ENCODE results near the gene ATRX.

ATRX gene

GRCh38 chrX:77564823-77565222, 221.2 kb downstream of the ATRX start:
- no peak overlapping the region for H3K4me3 ChIP-seq (ENCODE audit: low read depth, low read length)
- TF ChIP-seq KLF7 (tag by site-specific recombination; IDR thresholded peaks at IDR 0.05; ENCODE audit: borderline replicate concordance) (no peak), ZNF629 (tag by site-specific recombination; IDR thresholded peaks at IDR 0.05) (peak; percentile 30; the same call in 1 of the 2 replicates)
- H3K36me3 ChIP-seq (ENCODE audit: control insufficient read depth in 2 of 2, insufficient read depth in 1 of 2, low read length in 2 of 2) = peaks cover 0 to 48% of the 10 kb centered on the region in 2 experiments; a peak in 2 of 3 replicates
- no peaks in the 10 kb centered on the region for H3K4me1 ChIP-seq (ENCODE audit: control insufficient read depth, insufficient read depth, low read length)
- CTCF ChIA-PET = interaction anchor here (0.9 kb wide), 1 partner anchor 473 kb away, joined by 4 read pairs; no protein-coding TSS in a partner anchor
- no peak overlapping the region for H3K27ac ChIP-seq (ENCODE audit: extremely low read depth, low read depth, low read length)
- POLR2A ChIA-PET = no interaction called here
- H3K9me3 ChIP-seq (ENCODE audit: control insufficient read depth, insufficient read depth, low read depth, low read length) = peaks cover 3% of the 10 kb centered on the region; the same call in 1 of the 2 replicates

- Histone ChIP-seq H3K4me1 (ENCODE audit: control insufficient read depth, insufficient read depth, low read length) (no peaks in the 10 kb centered on the region), H3K36me3 (ENCODE audit: control insufficient read depth in 2 of 2, insufficient read depth in 1 of 2, low read length in 2 of 2) (peaks cover 12 to 32% of the 10 kb centered on the region in 2 experiments), H3K9me3 (ENCODE audit: control insufficient read depth, insufficient read depth, low read depth, low read length) (no peaks in the 10 kb centered on the region), H3K27ac (ENCODE audit: extremely low read depth, low read depth, low read length) (no peak overlapping the region), H3K4me3 (ENCODE audit: low read depth, low read length) (no peak overlapping the region)
- ChIA-PET POLR2A (no interaction called here), CTCF (no interaction called here)
- TF ChIP-seq ZBTB49 (tag by site-specific recombination; IDR thresholded peaks at IDR 0.05; ENCODE audit: low read depth) (no peak), ZNF140 (tag by site-specific recombination; IDR thresholded peaks at IDR 0.05) (peak; percentile 35; the same call in 1 of the 2 replicates)
These were observed 224.6 kb downstream of the ATRX start for GRCh38 chrX:77561372-77561771.

GRCh38 chrX:77556276-77556675, 229.7 kb downstream of the ATRX start:
- no peak overlapping the region for H3K4me3 ChIP-seq (ENCODE audit: low read depth, low read length)
- peaks cover 12 to 21% of the 10 kb centered on the region in 2 experiments for H3K36me3 ChIP-seq (ENCODE audit: control insufficient read depth in 2 of 2, insufficient read depth in 1 of 2, low read length in 2 of 2)
- CTCF ChIA-PET = no interaction called here
- no peak for TF ChIP-seq ZNF596 (tag by site-specific recombination; IDR thresholded peaks at IDR 0.05)
- no peak for TF ChIP-seq ZNF391 (tag by site-specific recombination; IDR thresholded peaks at IDR 0.05; ENCODE audit: borderline replicate concordance, low read depth)
- TF ChIP-seq MEIS1 (CRISPR knock-in tag; IDR thresholded peaks at IDR 0.05; ENCODE audit: borderline replicate concordance) = no peak
- no peak for TF ChIP-seq ZNF747 (tag by site-specific recombination; IDR thresholded peaks at IDR 0.05)
- TF ChIP-seq ZFP3 (tag by site-specific recombination; IDR thresholded peaks at IDR 0.05; ENCODE audit: low read depth) = no peak
- TF ChIP-seq ZNF362 (tag by site-specific recombination; IDR thresholded peaks at IDR 0.05) = no peak
- no peak for TF ChIP-seq ZNF426 (tag by site-specific recombination; IDR thresholded peaks at IDR 0.05)
- no peak for TF ChIP-seq ZNF530 (tag by site-specific recombination; IDR thresholded peaks at IDR 0.05; ENCODE audit: low read depth)
- TF ChIP-seq ZNF658 (tag by site-specific recombination; IDR thresholded peaks at IDR 0.05) = no peak
- TF ChIP-seq ZNF266 (tag by site-specific recombination; IDR thresholded peaks at IDR 0.05; ENCODE audit: low read depth) = no peak
- TF ChIP-seq ZNF114 (tag by site-specific recombination; IDR thresholded peaks at IDR 0.05) = no peak
- no peak for TF ChIP-seq YY1 (tag by site-specific recombination; IDR thresholded peaks at IDR 0.05)
- no peak for TF ChIP-seq ZNF645 (tag by site-specific recombination; IDR thresholded peaks at IDR 0.05)
- TF ChIP-seq ZNF521 (tag by site-specific recombination; IDR thresholded peaks at IDR 0.05) = no peak
- TF ChIP-seq ZNF24 (tag by site-specific recombination; IDR thresholded peaks at IDR 0.05) = no peak
- H3K9me3 ChIP-seq (ENCODE audit: control insufficient read depth, insufficient read depth, low read depth, low read length) = no peaks in the 10 kb centered on the region; the same call in 1 of the 2 replicates
- H3K27ac ChIP-seq (ENCODE audit: extremely low read depth, low read depth, low read length) = no peak overlapping the region
- no peaks in the 10 kb centered on the region for H3K4me1 ChIP-seq (ENCODE audit: control insufficient read depth, insufficient read depth, low read length)
- POLR2A ChIA-PET = no interaction called here
